ENCODE data around the gene CASZ1. TPM values are rescaled to one million over a fixed set of nuclear protein-coding genes. Genes with fewer than 3 reads are reported as not detected.

The CASZ1 gene
- total and polyA plus RNA-seq, 9 of the 15 experiments (the other 6 are each of a cell fraction or from before 2014, with no cell fraction given): 0.01 to 4.0 (median 0.76) TPM; not detected in 1

DNA sequence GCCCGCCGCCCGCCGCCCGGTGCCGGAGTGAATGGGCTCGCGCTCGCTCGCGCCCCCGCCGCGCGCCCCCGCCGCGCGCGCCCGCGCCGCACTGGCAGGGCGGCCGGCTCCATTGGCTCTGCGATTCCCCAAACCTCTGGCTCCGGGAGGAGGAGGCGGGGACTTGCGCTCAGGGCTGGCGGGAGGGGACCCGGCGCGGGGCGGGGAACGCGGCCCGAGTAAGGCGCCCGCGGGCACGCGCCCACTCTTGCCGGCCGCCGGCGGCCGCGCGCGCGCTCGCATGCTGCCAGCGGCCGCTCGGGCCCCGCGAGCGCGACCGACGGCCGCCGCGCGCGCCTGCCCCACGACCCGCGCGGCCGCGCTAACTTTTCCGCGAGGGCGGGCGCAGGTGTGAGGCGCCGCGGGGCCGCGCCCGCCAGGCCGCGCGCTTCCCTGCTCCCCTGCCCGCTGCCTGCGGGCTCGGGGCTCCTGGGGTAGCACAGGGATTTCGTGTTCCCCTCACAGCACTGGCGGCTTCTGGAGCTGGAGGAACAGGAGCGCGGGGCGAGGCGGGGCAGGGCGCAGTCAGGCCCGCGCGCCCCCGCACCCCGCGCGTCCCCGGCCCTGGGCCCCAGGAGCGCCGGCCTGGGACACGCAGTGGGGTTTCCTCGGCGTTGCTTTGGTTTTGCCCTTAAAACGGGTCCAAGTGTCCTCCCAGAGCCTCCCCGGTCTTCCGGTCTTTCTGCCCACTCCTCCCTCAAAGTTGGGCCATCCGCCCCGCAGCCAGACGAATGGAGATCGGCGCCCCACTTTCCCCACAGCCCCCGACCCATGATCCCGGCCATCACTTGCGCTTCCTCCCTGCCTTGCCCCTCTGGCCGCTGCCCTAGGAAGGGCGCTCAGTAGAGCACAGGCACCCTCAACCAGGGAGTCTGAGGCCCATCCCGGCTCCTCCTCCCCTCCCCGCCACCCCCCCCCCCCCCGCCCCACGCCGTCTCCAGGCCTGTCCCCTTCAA lies 101.5 kb downstream of the CASZ1 start (continued):
- TF ChIP-seq RHOXF2B (CRISPR knock-in tag; conservative IDR thresholded peaks at IDR 0.05) (no peak), HEY1 (CRISPR knock-in tag; IDR thresholded peaks at IDR 0.05; ENCODE audit: borderline replicate concordance) (no peak), ZNF444 (CRISPR knock-in tag; IDR thresholded peaks at IDR 0.05) (no peak), GTF2A2 (tag; IDR thresholded peaks at IDR 0.05) (no peak), ZNF280B (CRISPR knock-in tag; IDR thresholded peaks at IDR 0.05) (no peak), CHCHD3 (CRISPR knock-in tag; IDR thresholded peaks at IDR 0.05) (no peak), HMG20A (CRISPR knock-in tag; conservative IDR thresholded peaks at IDR 0.05) (no peak), ATF4 (CRISPR knock-in tag; IDR thresholded peaks at IDR 0.05) (no peak), NR2C2 (CRISPR knock-in tag; IDR thresholded peaks at IDR 0.05) (no peak), NR2C2 (tag; IDR thresholded peaks at IDR 0.05) (no peak), SAFB (IDR thresholded peaks at IDR 0.05; ENCODE audit: borderline replicate concordance, low read depth, low read length) (0 out of 2 replicates have a peak, but pooled peaks have one; percentile 31), NFRKB (IDR thresholded peaks at IDR 0.05; ENCODE audit: low read depth) (no peak), NCOA2 (IDR thresholded peaks at IDR 0.05; ENCODE audit: partially characterized antibody in 2 of 2) (no peak)
- TF ChIP-seq, protein P1, sequence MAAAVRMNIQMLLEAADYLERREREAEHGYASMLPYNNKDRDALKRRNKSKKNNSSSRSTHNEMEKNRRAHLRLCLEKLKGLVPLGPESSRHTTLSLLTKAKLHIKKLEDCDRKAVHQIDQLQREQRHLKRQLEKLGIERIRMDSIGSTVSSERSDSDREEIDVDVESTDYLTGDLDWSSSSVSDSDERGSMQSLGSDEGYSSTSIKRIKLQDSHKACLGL (CRISPR knock-in tag; IDR thresholded peaks at IDR 0.05; ENCODE audit: borderline replicate concordance, poor library complexity, severe bottlenecking): no peak
- TF ChIP-seq, protein P2, sequence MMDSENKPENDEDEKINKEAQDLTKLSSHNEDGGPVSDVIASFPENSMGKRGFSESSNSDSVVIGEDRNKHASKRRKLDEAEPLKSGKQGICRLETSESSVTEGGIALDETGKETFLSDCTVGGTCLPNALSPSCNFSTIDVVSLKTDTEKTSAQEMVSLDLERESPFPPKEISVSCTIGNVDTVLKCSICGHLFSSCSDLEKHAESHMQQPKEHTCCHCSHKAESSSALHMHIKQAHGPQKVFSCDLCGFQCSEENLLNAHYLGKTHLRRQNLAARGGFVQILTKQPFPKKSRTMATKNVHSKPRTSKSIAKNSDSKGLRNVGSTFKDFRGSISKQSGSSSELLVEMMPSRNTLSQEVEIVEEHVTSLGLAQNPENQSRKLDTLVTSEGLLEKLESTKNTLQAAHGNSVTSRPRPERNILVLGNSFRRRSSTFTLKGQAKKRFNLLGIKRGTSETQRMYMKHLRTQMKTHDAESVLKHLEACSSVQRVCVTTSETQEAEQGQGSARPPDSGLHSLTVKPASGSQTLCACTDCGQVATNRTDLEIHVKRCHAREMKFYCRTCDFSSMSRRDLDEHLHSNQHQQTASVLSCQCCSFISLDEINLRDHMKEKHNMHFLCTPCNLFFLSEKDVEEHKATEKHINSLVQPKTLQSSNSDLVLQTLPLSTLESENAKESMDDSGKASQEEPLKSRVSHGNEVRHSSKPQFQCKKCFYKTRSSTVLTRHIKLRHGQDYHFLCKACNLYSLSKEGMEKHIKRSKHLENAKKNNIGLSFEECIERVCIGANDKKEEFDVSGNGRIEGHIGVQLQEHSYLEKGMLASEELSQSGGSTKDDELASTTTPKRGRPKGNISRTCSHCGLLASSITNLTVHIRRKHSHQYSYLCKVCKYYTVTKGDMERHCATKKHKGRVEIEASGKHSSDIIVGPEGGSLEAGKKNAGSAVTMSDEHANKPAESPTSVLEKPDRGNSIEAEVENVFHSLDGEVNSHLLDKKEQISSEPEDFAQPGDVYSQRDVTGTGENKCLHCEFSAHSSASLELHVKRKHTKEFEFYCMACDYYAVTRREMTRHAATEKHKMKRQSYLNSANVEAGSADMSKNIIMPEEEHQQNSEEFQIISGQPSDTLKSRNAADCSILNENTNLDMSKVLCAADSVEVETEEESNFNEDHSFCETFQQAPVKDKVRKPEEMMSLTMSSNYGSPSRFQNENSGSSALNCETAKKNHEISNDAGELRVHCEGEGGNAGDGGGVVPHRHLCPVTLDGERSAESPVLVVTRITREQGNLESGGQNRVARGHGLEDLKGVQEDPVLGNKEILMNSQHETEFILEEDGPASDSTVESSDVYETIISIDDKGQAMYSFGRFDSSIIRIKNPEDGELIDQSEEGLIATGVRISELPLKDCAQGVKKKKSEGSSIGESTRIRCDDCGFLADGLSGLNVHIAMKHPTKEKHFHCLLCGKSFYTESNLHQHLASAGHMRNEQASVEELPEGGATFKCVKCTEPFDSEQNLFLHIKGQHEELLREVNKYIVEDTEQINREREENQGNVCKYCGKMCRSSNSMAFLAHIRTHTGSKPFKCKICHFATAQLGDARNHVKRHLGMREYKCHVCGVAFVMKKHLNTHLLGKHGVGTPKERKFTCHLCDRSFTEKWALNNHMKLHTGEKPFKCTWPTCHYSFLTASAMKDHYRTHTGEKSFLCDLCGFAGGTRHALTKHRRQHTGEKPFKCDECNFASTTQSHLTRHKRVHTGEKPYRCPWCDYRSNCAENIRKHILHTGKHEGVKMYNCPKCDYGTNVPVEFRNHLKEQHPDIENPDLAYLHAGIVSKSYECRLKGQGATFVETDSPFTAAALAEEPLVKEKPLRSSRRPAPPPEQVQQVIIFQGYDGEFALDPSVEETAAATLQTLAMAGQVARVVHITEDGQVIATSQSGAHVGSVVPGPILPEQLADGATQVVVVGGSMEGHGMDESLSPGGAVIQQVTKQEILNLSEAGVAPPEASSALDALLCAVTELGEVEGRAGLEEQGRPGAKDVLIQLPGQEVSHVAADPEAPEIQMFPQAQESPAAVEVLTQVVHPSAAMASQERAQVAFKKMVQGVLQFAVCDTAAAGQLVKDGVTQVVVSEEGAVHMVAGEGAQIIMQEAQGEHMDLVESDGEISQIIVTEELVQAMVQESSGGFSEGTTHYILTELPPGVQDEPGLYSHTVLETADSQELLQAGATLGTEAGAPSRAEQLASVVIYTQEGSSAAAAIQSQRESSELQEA (IDR thresholded peaks at IDR 0.05; ENCODE audit: low read depth): no peak
